Uterus (tissue), 4 donors: ENCODE results near the gene MYOCD. TPM values are rescaled to one million over a fixed set of nuclear protein-coding genes. Genes with fewer than 3 reads are reported as not detected.

Experiments used
- DNase-seq, 2 donors: peaks; one replicate each; pipeline ENCODE4 v3.0.0-alpha.2; 2019 to 2020
- H3K27ac ChIP-seq, 2 donors: fragments of 200-600 bp; sonication (generic); 1 replicate in 1 of 2; 2 replicates in 1 of 2; pipeline ENCODE4 v1.5.1; 2016 to 2018
- H3K27me3 ChIP-seq, 2 donors: fragments of 200-600 bp; sonication (generic); one replicate each; pipeline ENCODE4 v1.5.1; 2018 to 2019; ENCODE audit warnings: control low read depth in 1 of 2
- H3K36me3 ChIP-seq, 2 donors: fragments of 200-600 bp; sonication (generic); one replicate each; pipeline ENCODE4 v1.5.1; 2019; ENCODE audit warnings: control low read depth in 1 of 2
- H3K4me1 ChIP-seq, 2 donors: fragments of 200-600 bp; sonication (generic); one replicate each; pipeline ENCODE4 v1.5.1; 2018 to 2019; ENCODE audit warnings: control low read depth in 1 of 2
- H3K4me3 ChIP-seq, 2 donors: fragments of 200-600 bp; sonication (generic); 1 replicate in 1 of 2; 2 replicates in 1 of 2; pipeline ENCODE4 v1.5.1; 2018 to 2019; ENCODE audit warnings: mild to moderate bottlenecking in 1 of 2
- H3K9me3 ChIP-seq, 2 donors: fragments of 200-600 bp; sonication (generic); one replicate each; pipeline ENCODE4 v1.5.1; 2019; ENCODE audit warnings: control low read depth in 1 of 2
- POLR2A ChIP-seq, 2 donors: fragments of 450-650 bp; IDR thresholded peaks; one replicate each; pipeline ENCODE4 v1.6.1; 2016; ENCODE audit warnings: antibody characterized with exemption in 2 of 2, mild to moderate bottlenecking in 1 of 2, moderate library complexity in 1 of 2
- intact Hi-C: fragments of 100-400 bp; cut with DNase I; formaldehyde crosslinking; loops from one replicate; pipeline ENCODE4 v1.15.1; 2023; ENCODE audit warnings: low total_unique reads
- total RNA-seq, 4 donors: library from RNA; depleted of rRNA in 3 of 4; stranded (reverse); fragments of >200 nt in 3 of 4; gene quantifications; one replicate each; pipeline versions ENCODE4 v1.1.0 to v1.2.4, GENCODE V29; 2014 to 2023
- TF ChIP-seq, protein P1 (sequence below), 4 experiments: fragments of 200-600 bp in 2 of 4; fragments of 450-650 bp in 2 of 4; sonication (generic) in 2 of 4; IDR thresholded peaks; one replicate each; pipeline ENCODE4 v1.5.1; 2016 to 2019; ENCODE audit warnings: antibody characterized with exemption in 4 of 4, mild to moderate bottlenecking in 2 of 4, moderate library complexity in 1 of 4
- donor health status: DM: yes; HTN: yes; CAD: no.

The MYOCD gene
- total RNA-seq, 4 donors from 2014 or later: 3.3 to 54.6 (median 14.6) TPM

DNA sequence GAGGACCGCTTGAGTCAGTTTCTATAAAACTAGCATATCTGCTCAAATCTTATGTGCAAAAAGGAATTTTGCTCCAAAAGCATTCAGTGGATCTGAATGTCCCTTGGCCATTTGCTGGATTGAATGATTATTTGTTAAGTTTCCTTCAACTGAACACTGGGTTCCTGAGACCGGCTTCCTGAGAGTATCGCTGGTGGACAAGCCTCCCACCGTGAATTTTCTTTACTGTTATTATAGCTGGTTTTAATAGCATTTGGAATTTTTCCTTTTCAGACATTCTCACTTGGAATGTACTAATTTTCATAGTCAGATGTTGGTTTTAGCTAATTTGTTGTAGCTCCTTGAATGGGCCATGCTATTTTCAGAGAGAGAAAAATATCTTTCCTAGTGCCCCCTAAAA, 9.8 kb upstream of the MYOCD start:
- Histone ChIP-seq H3K4me1 (peaks cover 0 to 7% of the 10 kb centered on the region in 2 donors), H3K9me3 (no peaks in the 10 kb centered on the region), H3K4me3 (no peak overlapping the region), H3K36me3 (no peaks in the 10 kb centered on the region), H3K27me3 (no peaks in the 10 kb centered on the region), H3K27ac (peak overlapping the region; percentile 42 to 48)
- TF ChIP-seq, protein P1, sequence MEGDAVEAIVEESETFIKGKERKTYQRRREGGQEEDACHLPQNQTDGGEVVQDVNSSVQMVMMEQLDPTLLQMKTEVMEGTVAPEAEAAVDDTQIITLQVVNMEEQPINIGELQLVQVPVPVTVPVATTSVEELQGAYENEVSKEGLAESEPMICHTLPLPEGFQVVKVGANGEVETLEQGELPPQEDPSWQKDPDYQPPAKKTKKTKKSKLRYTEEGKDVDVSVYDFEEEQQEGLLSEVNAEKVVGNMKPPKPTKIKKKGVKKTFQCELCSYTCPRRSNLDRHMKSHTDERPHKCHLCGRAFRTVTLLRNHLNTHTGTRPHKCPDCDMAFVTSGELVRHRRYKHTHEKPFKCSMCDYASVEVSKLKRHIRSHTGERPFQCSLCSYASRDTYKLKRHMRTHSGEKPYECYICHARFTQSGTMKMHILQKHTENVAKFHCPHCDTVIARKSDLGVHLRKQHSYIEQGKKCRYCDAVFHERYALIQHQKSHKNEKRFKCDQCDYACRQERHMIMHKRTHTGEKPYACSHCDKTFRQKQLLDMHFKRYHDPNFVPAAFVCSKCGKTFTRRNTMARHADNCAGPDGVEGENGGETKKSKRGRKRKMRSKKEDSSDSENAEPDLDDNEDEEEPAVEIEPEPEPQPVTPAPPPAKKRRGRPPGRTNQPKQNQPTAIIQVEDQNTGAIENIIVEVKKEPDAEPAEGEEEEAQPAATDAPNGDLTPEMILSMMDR (IDR thresholded peaks at IDR 0.05): no peak
- TF ChIP-seq POLR2A (IDR thresholded peaks at IDR 0.05): no peak
- DNase-seq: no peak
- intact Hi-C loops: no loop called here

DNA sequence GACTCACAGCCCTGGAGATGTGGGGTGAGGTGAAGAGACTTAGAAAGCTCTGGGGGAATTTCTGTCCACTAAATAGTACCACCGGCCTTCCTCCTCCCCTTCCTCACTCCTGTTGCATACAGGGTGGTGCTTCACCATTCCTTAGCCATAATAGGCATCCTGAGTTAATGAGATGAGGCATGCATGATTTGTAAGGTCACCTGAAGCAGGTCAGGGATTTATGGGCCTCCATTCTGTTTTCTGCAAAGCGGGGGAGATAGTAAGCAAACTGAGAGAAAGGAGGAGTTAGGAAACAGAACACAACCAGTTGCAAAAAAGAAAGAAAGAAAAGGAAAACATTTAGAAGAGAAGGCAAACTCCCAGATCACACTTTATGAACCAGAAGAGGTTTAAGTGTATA, 9.3 kb upstream of the MYOCD start:
- peaks cover 0 to 7% of the 10 kb centered on the region in 2 donors for H3K4me1 ChIP-seq
- no peaks in the 10 kb centered on the region for H3K36me3 ChIP-seq
- H3K9me3 ChIP-seq: no peaks in the 10 kb centered on the region
- H3K4me3 ChIP-seq: no peak overlapping the region
- H3K27me3 ChIP-seq: no peaks in the 10 kb centered on the region
- peak overlapping the region; percentile 42 to 48 for H3K27ac ChIP-seq
- intact Hi-C loops: no loop called here
- no peak for DNase-seq
- no peak for TF ChIP-seq POLR2A (IDR thresholded peaks at IDR 0.05)
- TF ChIP-seq, protein P1 (IDR thresholded peaks at IDR 0.05): no peak

DNA sequence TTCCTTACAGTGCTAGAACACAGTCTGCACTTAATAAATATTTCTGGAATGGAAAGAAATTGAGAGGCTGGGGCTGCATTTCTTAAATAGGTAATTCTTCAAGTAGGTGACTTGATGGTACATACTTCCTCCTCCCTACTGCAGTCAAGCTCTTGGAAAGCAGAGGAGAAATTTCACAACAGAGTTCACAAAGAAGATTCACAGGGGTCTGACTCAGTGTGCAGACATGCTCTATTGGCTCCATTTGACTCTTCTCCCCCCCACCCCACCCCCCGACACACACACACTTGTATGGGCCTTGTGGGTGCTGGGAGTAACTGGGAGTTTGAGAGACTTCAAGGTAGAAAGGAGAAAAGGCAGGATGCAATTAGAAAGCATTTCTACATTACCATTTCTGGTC, 6.2 kb upstream of the MYOCD start:
- Histone ChIP-seq H3K36me3 (no peaks in the 10 kb centered on the region), H3K27ac (peak overlapping the region; percentile 46 to 68), H3K9me3 (no peaks in the 10 kb centered on the region), H3K27me3 (no peaks in the 10 kb centered on the region), H3K4me3 (no peak overlapping the region), H3K4me1 (peaks cover 0 to 7% of the 10 kb centered on the region in 2 donors)
- intact Hi-C loops: no loop called here
- DNase-seq: peak in 1 of 2 donors; percentile 49
- TF ChIP-seq, protein P1 (IDR thresholded peaks at IDR 0.05): no peak
- TF ChIP-seq POLR2A (IDR thresholded peaks at IDR 0.05): no peak

DNA sequence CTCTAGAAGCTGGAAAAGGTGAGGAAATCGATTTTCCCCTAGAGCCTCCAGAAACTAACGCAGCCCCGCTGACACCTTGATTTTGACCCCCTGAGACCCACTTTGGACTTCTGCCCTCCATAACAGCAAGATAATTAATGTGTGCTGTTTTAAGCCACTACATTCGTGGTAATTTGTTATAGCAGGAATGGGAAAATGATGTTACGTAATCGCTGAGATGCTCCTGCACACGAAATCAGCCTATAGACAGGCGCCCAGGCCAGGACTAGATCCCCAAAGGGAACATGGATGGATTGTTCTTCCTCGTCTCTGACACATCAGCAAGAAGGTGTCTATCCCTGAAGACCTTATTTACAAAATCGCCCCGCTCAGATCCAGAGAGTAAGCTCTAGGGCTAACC, 1.4 kb upstream of the MYOCD start:
- H3K27me3 ChIP-seq: no peaks in the 10 kb centered on the region
- no peak for DNase-seq
- intact Hi-C loops: no loop called here
- H3K9me3 ChIP-seq: no peaks in the 10 kb centered on the region
- H3K4me1 ChIP-seq: no peaks in the 10 kb centered on the region
- no peaks in the 10 kb centered on the region for H3K36me3 ChIP-seq
- peak overlapping the region in 1 of 2 donors; percentile 52 for H3K4me3 ChIP-seq
- peak overlapping the region; percentile 89 to 92 for H3K27ac ChIP-seq
- TF ChIP-seq POLR2A (IDR thresholded peaks at IDR 0.05): no peak
- TF ChIP-seq, protein P1 (IDR thresholded peaks at IDR 0.05): no peak

DNA sequence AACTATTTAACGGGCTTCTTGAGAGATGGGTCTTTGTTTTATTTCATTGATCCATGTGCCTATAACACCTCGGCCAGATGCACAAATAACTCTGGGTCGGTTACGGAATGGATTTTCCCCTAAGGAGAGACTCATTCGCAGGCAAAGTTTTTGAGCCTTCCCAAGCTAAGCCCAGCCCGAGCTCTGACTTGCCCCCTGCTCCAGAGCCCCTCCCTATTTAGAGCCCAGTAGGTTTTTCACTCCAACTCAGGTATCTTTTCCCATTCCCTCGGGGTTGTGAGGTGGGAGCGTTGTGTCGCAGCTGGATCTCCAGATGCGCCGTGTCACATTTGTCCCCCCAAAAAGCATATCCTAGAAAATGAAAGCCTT, 812 bp upstream of the MYOCD start:
- no peaks in the 10 kb centered on the region for H3K9me3 ChIP-seq
- no peak for DNase-seq
- no peak for TF ChIP-seq POLR2A (IDR thresholded peaks at IDR 0.05)
- TF ChIP-seq, protein P1 (IDR thresholded peaks at IDR 0.05): no peak
- no peaks in the 10 kb centered on the region for H3K36me3 ChIP-seq
- H3K4me3 ChIP-seq: peak overlapping the region; percentile 52 to 72
- no peaks in the 10 kb centered on the region for H3K4me1 ChIP-seq
- peak overlapping the region; percentile 89 to 92 for H3K27ac ChIP-seq
- intact Hi-C loops: loop anchor here (5.0 kb wide), 1 partner anchor 408 kb away; no protein-coding TSS in a partner anchor
- H3K27me3 ChIP-seq: no peaks in the 10 kb centered on the region
